ENCODE results near the gene KLRD1.
"Not testable (repeated sequence)": the region's sequence is repeated elsewhere in the genome, so short reads cannot be mapped to it uniquely, and the experiment has no call there.

Gene KLRD1

GRCh38 chr12:10368206-10369171 lies 60.8 kb downstream of the KLRD1 start:
- DNase-seq (ENCODE audit: low read depth) = no peak

- no peak for DNase-seq (ENCODE audit: low read depth)
These were observed 62.1 kb downstream of the KLRD1 start for GRCh38 chr12:10369557-10370415.

GRCh38 chr12:10371893-10372535 lies 64.3 kb downstream of the KLRD1 start:
- DNase-seq (ENCODE audit: low read depth) = not testable (repeated sequence)

DNA sequence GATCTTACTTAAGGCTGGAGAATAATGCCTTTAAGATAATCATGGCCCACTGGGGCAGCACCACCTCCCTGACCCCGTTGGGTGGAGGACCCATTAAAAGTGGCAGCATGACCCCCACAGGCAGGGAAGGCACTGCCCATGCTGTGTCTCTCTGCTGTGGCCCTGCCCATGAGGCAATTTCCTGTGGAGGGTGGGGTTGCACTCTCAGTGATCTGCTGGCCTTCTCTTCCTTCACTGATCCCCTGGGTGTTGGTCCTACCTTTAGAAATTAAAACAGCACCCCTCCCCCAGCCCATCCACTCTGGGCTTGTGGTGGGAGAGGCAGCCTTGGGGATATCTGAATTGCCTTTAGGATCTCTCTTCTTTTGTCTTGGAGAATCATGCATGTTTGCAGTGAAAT lies 64.9 kb downstream of the KLRD1 start:
- no peak for DNase-seq (ENCODE audit: low read depth)

- DNase-seq (ENCODE audit: low read depth) = no peak
These were observed 67.0 kb downstream of the KLRD1 start for GRCh38 chr12:10374624-10375018.

DNA sequence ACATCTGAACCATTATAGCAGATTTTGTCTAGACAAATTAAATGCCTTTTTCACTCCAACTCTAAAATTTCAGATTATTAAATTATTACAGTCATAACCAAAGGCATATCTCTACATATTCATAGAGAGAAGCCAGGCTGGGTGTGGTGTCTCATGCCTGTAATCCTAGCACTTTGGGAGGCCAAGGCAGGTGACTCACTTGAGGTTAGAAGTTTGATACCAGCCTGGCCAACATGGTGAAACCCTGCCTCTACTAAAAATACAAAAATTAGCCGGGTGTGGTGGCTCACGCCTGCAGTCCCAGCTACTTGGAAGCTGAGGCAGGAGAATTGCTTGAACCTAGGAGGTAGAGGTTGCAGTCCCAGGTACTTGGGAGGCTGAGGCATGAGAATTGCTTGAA lies 71.1 kb downstream of the KLRD1 start:
- not testable (repeated sequence) for DNase-seq (ENCODE audit: low read depth)
